Measurements from ENCODE around the gene PTPRN2. TPM values are rescaled to one million over a fixed set of nuclear protein-coding genes. Genes with fewer than 3 reads are reported as not detected.

Gene PTPRN2
- polyA plus RNA-seq, 6 donors from 2014 or later = 1.4 to 4.6 (median 3.8) TPM

DNA sequence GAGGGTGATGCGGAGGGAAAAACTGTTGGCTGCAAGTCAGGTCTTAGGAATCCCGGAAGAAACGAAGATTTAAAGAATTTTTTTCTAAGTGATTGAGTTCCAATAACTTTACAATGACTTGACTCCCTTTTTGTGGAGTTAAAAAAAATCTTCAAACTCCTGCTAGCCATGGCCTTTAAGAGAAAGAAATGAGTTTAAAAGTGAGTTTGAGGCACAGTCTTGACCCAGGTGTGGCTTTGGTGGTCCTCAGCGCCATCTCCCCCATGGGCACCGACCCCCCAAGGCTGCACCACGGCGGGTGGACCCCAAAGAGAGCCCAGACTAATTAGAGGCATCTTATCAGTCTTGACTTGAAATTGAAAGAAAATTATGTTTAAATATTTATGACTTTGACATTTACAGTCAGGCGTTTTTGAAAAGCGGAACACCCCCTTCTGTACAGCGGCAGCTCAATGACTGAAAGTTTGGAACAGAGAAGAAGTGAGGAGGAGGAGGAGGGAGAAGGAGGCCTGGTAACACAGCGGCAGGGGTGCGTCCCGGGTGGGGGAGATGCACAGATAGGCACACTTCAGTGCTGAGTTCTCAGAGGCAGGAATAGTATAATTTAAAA lies 901.2 kb downstream of the PTPRN2 start:
- H3K9me3 Mint-ChIP-seq = peaks cover 0 to 4% (median 0%) of the 10 kb centered on the region in 7 donors
- ATAC-seq (ENCODE audit: low read depth in 2 of 2) (no peak), DNase-seq (no peak)
- H3K27me3 Mint-ChIP-seq = peaks cover 50 to 60% (median 50%) of the 10 kb centered on the region in 3 donors
- H3K27ac Mint-ChIP-seq = no peak overlapping the region
- H3K4me3 Mint-ChIP-seq = no peak overlapping the region
- H3K36me3 Mint-ChIP-seq = no peaks in the 10 kb centered on the region
- H3K4me1 Mint-ChIP-seq = peaks cover 0 to 16% (median 4%) of the 10 kb centered on the region in 3 donors

DNA sequence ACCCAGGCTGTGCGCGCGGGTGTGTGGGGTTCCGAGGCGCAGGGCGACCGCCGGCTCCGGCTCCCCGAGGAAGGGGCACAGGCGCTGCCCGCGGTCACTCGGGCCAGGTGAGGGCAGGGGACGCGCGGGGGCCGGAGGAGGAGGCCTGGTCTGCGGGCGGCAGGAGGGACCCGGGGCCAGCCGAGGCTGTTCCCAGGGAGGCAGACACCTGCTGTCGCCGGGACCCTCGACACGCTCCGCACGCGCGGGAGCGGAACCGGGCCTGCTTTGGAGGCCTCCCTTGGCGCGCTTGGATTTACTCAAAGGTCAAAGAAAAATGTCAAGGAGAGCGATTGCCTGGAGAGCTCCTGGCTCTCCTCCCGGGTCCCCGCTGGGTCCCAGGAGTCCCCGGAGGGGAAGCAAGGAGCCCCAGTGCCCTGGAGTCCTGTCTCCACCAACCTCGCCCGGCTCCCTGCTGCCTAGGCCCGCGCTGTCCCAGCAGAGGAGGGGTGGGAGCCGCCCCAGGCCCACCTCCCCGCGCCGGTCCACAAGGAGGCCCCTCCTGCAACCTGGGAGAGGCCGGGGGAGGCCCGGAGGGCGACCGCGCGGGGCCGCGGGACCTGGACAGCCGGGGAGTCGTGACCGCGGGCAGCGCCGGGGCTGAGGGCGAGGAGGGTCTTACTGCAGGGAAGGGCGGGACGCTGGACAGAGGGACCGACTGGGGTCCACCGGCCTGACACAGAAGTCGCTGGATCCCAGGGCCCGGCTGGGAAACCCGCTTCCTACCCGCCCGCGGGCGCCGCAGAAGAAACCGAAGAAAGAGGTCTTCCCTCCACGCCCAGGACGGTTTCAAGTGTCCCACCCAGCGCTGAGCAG lies 902.0 kb downstream of the PTPRN2 start:
- Mint-ChIP-seq H3K36me3 (no peaks in the 10 kb centered on the region), H3K27me3 (peaks cover 53 to 60% (median 58%) of the 10 kb centered on the region in 3 donors), H3K4me1 (peaks cover 0 to 14% (median 4%) of the 10 kb centered on the region in 3 donors), H3K4me3 (no peak overlapping the region), H3K9me3 (peaks cover 0 to 4% (median 0%) of the 10 kb centered on the region in 7 donors), H3K27ac (no peak overlapping the region)
- DNase-seq = no peak
- no peak for ATAC-seq (ENCODE audit: low read depth in 2 of 2)

DNA sequence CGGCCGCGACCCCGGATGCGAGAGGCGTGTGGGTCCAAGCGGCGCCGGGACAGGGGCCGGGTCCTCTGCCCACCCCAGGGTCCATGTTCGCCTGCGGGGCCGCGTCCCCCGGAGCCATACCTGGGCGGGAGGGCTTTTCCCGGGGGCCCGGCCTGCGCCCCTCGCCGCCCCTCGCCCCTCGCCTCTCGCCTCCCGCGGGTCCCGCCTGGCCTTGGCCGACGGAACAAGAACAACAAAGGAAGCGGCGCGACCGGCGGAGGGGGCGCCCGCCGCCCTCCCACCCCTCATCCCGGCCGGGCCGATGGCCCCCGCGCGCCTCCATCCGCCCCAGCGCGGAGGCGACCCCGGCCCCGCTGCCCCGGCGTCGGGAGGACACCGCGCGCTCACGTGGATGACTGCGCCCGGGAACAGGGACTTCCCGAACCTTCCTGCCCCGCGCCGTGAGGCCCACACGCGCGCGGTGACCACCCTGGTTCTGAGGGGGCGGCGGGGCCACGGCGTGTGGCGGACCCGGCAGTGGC lies 902.7 kb downstream of the PTPRN2 start:
- ATAC-seq (ENCODE audit: low read depth in 2 of 2) = no peak
- H3K4me3 Mint-ChIP-seq = no peak overlapping the region
- DNase-seq = no peak
- peaks cover 0 to 14% (median 4%) of the 10 kb centered on the region in 3 donors for H3K4me1 Mint-ChIP-seq
- H3K27me3 Mint-ChIP-seq = peaks cover 60 to 64% (median 63%) of the 10 kb centered on the region in 3 donors
- H3K27ac Mint-ChIP-seq = no peak overlapping the region
- H3K9me3 Mint-ChIP-seq = peaks cover 0 to 4% (median 0%) of the 10 kb centered on the region in 7 donors
- H3K36me3 Mint-ChIP-seq = no peaks in the 10 kb centered on the region

DNA sequence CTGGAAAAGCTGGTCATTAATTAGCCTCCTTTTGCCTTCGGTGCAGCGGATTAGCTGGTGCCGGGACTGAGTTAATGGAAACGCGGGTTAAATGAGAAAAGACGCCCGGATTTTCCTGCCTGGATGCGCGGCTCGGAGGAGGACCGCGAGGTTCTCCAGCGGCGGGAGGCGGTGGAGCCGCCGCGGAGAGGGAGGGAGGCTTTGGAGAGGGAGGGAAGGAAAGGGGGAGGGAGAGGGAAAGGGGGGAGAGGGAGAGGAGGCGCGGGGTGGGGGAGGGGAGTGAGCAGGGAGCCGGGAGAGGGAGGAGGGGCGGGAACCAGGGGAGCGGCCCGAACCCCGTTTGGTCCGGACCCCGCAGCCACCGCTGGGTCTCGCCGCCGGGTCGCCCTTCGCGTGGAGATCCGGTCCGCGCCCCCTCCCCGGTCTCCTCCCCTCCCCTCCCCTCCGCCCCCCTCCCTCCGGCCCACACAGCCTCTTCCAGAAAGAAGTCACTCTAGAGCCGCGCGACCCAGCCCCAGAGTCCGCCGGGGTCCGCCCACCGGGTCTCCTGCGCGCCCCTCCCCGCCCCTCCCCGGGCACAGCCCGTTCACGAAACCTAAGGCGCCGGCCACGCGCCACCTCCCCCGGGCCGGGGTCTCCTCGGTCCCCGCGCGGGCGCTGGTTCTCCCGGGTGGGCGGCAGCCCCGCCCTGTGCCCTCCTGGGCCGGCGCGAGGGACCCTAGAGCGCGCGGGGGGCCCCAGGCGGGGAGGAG lies 903.3 kb downstream of the PTPRN2 start:
- no peak for ATAC-seq (ENCODE audit: low read depth in 2 of 2)

DNA sequence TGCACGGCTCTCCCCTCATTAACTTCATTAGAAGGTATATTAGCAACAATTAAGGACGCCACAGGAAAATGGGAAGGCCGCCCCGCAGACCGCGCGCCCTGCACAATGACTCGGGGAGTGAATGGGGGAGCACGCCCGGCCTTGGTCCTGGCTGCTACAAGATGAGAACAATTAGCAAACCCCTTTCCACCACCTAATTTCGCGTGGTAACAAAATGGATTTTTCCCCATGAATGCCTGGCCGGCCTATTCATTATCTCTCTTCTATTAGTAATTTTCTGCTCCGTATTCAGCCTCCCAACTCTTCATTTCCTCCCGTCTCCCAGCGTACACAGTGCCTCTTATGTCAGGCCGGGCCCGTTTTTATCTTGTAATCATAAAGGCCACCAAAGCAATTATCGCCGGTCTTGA lies 903.9 kb downstream of the PTPRN2 start:
- peak overlapping the region in 5 of 8 donors; percentile 29 to 67 (median 40) for H3K4me3 Mint-ChIP-seq
- no peak overlapping the region for H3K27ac Mint-ChIP-seq
- ATAC-seq (ENCODE audit: low read depth in 2 of 2) = no peak
- no peaks in the 10 kb centered on the region for H3K36me3 Mint-ChIP-seq
- peaks cover 0 to 14% (median 4%) of the 10 kb centered on the region in 3 donors for H3K4me1 Mint-ChIP-seq
- peaks cover 70 to 72% (median 71%) of the 10 kb centered on the region in 3 donors for H3K27me3 Mint-ChIP-seq
- H3K9me3 Mint-ChIP-seq = peaks cover 0 to 4% (median 0%) of the 10 kb centered on the region in 7 donors
- no peak for DNase-seq

More for the DNA sequence above, 903.3 kb downstream of the PTPRN2 start:
- peak overlapping the region in 4 of 8 donors; percentile 29 to 67 (median 36) for H3K4me3 Mint-ChIP-seq
- peaks cover 66 to 70% (median 68%) of the 10 kb centered on the region in 3 donors for H3K27me3 Mint-ChIP-seq
- DNase-seq = no peak
- no peak overlapping the region for H3K27ac Mint-ChIP-seq
- H3K9me3 Mint-ChIP-seq = peaks cover 0 to 4% (median 0%) of the 10 kb centered on the region in 7 donors
- H3K36me3 Mint-ChIP-seq = no peaks in the 10 kb centered on the region
- peaks cover 0 to 14% (median 4%) of the 10 kb centered on the region in 3 donors for H3K4me1 Mint-ChIP-seq

DNA sequence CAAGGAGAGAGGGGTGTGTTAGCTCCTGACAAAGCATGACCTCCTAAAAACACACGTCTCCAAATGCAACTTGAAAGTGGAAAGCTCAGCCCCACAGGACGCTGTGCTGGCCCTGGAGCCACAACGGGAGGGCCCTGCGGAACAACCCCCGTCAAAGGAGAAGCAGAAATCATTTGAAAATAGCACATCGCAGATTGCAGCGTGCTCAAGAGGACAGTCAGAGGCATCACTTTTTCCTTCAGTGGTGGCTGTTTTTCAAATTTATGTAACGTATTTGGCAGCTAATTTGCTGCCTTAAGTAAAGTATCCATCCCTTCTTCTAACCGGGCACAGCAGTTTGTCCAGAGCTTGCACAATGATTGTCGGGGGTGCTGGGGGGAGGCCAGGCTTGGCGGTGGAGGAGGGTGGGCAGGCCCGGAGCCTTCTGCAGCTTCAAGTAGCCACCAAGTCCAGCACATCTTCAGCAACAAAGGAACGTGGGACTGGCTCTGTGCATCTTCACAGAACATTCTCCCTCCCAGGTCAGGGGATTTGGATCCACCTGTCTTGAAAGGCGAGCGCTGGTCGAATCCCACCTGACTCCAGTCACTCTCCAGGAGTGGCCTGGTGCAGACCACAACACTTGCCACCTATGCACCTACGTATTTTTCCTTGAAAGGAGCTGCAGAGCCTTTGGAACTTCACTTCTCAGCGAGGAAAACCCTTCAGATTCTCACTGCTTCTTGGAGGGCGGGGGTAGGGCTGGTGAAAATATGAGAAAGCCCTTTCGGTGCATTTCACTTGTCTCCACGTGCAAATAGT lies 904.5 kb downstream of the PTPRN2 start:
- Mint-ChIP-seq H3K4me1 (peaks cover 0 to 14% (median 4%) of the 10 kb centered on the region in 3 donors), H3K4me3 (peak overlapping the region in 1 of 8 donors; percentile 15), H3K27me3 (peaks cover 70 to 74% (median 71%) of the 10 kb centered on the region in 3 donors), H3K9me3 (peaks cover 0 to 4% (median 0%) of the 10 kb centered on the region in 7 donors), H3K36me3 (no peaks in the 10 kb centered on the region), H3K27ac (no peak overlapping the region)
- DNase-seq = no peak
- ATAC-seq (ENCODE audit: low read depth in 2 of 2) = no peak

DNA sequence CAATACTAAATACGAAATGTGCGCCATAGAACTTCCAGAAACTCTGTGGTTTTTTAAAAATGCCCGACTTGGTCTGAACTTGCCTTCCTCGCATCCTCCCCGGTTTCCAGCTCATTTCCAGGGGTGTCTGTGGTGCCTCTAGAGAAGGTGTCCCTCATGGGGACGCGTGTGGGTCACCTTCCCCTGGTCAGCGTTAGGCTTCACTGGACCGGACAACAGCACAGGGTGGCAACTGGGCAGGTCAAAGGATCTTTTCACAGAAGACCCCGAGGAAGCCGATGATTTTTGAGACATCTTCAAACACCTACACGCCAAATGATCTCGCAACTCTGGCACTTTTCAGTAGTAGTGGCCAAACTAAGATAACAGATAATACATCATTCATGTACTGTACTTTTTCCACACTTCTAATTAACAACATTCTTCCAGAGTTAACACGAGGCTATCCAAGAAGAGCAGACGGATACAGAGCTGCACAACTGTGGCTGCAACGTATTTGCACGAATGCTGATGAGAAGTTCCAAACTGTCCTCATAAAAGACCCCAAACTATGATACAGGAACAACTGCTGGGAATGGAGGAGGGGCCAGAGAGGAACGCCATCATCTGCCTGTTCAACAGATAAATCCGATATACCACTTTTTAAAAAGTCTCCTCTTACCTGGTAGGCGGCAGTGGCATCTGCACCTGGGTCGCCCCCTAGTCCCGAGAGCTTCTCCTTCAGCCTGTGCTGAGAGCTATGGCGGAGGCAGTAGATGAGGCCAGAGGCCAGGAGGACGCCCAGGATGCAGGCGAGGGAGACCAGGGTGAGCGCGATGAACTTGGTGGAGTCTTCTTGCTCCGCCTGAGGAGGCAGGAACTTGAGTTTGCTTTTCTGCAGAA lies 905.3 kb downstream of the PTPRN2 start:
- Mint-ChIP-seq H3K27ac (peak overlapping the region in 1 of 6 donors; percentile 50), H3K36me3 (no peaks in the 10 kb centered on the region), H3K4me1 (peaks cover 0 to 14% (median 4%) of the 10 kb centered on the region in 3 donors), H3K9me3 (peaks cover 0 to 4% (median 0%) of the 10 kb centered on the region in 7 donors), H3K27me3 (peaks cover 66 to 74% (median 71%) of the 10 kb centered on the region in 3 donors), H3K4me3 (peak overlapping the region in 1 of 8 donors; percentile 15)
- DNase-seq = no peak
- ATAC-seq (ENCODE audit: low read depth in 2 of 2) = no peak

DNA sequence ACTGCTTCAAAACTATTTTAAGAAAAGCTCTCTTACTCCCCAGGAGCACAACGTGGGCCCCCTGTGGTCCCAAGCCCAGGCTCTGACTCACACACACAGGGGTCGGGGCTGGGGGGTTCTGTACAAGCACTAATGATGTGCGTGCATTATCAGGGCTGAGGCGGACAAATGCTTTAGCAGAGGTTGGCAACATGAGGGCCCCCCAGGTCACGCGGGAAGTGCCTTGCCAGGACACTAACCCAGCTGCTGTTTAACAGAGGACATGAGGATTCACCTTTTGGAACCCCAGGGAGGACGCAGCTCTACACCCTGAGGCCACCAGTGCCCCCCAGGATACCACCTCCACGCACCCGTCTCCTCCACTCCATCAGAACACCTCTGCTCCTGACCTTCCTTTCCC lies 908.0 kb downstream of the PTPRN2 start:
- ATAC-seq (ENCODE audit: low read depth in 2 of 2) (no peak), DNase-seq (no peak)
- no peak overlapping the region for H3K4me3 Mint-ChIP-seq
- no peak overlapping the region for H3K27ac Mint-ChIP-seq
- no peaks in the 10 kb centered on the region for H3K36me3 Mint-ChIP-seq
- peaks cover 0 to 4% (median 0%) of the 10 kb centered on the region in 7 donors for H3K9me3 Mint-ChIP-seq
- peaks cover 67 to 81% (median 79%) of the 10 kb centered on the region in 3 donors for H3K27me3 Mint-ChIP-seq
- H3K4me1 Mint-ChIP-seq = peaks cover 0 to 6% (median 0%) of the 10 kb centered on the region in 3 donors

DNA sequence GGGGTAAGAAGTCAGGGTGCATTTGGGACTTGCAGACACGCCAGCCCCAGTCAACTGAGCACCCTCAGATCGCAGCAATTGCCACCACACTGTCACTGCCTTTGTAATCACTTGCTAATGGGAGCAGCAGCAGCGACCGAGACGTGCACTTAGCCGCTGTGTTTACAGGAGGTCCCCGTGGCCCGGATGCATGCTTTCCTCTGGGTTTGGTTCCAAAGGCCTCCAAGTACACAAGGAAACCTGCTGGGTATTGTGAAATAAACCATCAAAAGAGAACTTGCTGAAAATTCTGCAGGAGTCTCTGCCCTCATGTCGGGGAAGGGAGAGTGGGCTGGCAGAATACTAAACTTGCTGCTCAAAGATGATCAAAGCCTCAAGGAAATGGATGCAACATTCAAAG lies 909.1 kb downstream of the PTPRN2 start:
- no peaks in the 10 kb centered on the region for H3K36me3 Mint-ChIP-seq
- no peaks in the 10 kb centered on the region for H3K4me1 Mint-ChIP-seq
- peaks cover 0 to 4% (median 0%) of the 10 kb centered on the region in 7 donors for H3K9me3 Mint-ChIP-seq
- H3K27ac Mint-ChIP-seq = no peak overlapping the region
- H3K4me3 Mint-ChIP-seq = no peak overlapping the region
- H3K27me3 Mint-ChIP-seq = peaks cover 64 to 84% (median 79%) of the 10 kb centered on the region in 3 donors
- ATAC-seq (ENCODE audit: low read depth in 2 of 2) (no peak), DNase-seq (no peak)

DNA sequence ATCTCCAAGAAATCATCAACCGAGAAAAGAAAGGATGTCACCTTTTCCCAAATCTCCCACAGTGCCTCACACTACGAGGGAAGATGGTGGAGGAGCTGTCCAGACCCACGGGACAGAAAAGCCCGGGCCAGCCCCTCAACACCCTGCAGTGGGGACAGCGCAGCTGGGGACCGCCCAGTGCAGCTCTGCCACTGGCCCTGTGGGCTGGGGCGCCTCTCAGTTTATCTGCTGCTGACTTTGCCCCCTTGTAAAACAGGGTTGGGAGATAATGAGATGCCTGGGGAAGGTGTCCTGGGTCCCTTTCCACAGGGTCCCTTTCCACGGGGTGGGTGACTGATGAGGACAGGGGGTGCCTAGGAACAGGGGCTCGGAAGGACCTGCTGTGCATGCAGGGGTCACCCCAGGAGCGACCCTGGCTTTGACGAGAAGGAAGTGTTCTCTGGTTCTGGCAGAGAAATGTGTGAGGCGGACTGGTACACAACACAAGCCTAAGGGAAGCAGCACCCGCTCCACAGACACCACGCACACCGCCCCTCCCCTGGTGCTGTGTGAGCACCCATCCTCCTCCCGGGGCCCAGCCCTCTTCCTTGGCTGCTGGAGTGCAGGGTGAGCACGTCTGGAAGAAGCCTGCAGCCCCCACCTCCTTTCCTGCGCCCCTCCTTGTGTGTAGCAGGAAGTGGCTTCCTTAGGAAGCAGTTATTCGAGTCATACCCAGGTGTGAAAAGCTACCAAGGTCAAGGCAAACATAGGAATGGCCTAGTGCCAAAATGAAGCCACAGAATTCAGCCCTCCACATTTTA lies 911.0 kb downstream of the PTPRN2 start:
- no peak for ATAC-seq (ENCODE audit: low read depth in 2 of 2)
- Mint-ChIP-seq H3K36me3 (no peaks in the 10 kb centered on the region), H3K27me3 (peaks cover 53 to 68% (median 61%) of the 10 kb centered on the region in 3 donors), H3K27ac (no peak overlapping the region), H3K4me3 (peak overlapping the region in 1 of 8 donors; percentile 29), H3K4me1 (no peaks in the 10 kb centered on the region), H3K9me3 (peaks cover 0 to 3% (median 0%) of the 10 kb centered on the region in 7 donors)
- no peak for DNase-seq

DNA sequence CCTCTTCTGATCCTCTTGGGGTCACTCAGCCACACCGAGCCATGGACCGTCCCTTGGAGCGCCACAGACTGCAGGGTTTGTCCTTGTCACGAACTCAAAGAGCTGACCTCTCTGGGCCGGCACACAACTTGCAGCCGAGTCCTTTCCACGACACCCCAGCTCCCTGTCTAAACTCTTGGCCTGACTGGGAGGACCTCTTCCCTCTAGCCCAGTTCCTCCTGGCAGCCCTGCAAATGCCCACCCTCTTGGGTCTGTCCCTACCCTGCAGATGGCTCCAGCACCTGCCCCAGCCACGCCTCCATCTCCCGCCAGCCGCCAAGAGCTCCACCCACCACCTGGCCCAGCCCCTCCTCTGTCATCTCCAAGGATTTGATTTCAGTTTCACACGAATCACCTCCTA lies 911.6 kb downstream of the PTPRN2 start:
- peaks cover 0 to 3% (median 0%) of the 10 kb centered on the region in 7 donors for H3K9me3 Mint-ChIP-seq
- no peak overlapping the region for H3K27ac Mint-ChIP-seq
- peaks cover 47 to 65% (median 59%) of the 10 kb centered on the region in 3 donors for H3K27me3 Mint-ChIP-seq
- H3K4me1 Mint-ChIP-seq = no peaks in the 10 kb centered on the region
- H3K36me3 Mint-ChIP-seq = no peaks in the 10 kb centered on the region
- no peak for DNase-seq
- ATAC-seq (ENCODE audit: low read depth in 2 of 2) = no peak
- H3K4me3 Mint-ChIP-seq = no peak overlapping the region
